Measurements from ENCODE around the gene HOXD3.
A peak's percentile ranks its signal among the peaks of the same experiment; 100 is the strongest.

HOXD3 gene

DNA sequence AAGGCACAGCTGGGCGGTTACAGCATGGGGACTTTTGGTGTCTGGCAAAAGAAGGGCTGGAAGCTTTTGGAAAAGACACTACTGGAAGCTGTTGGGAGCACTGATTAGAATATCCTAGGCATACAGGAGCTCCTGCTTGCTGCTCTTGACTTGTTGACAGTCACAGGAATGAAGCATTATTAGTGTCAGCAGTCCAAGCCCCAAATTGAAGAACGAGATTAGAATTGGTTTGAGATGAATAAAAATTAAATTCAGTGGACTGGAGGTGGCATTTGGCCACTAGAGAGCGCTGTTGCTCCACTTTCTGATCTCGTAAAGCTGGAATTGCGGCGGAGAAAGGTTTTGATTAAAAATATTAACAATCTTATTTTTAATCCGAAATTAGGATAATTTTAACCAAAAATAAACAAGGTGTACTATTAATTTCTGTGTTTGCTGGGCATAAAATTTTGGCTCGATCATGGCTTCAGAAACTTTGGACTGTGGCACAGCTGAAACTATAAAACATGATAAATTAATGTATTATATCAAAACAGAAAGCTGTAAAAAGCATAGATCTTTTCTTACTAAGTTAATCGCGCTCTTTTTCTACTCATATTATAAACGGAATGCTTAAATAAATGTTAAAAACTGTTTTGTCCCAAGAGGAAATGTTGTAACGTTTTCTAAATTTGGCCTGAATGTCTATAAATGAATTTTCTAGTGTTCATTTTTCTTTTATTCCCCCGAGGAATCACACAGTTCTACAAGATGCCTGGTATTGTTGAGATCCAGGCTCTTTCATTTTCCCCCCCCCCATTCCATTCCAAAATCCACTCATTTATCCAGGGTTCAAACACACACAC lies 30.0 kb upstream of the HOXD3 start:
- no peak overlapping the region for H3K4me3 Mint-ChIP-seq
- H3K27me3 Mint-ChIP-seq (ENCODE audit: low read depth), result peaks cover 78% of the 10 kb centered on the region
- no peak for DNase-seq (ENCODE audit: low spot score)
- H3K27ac Mint-ChIP-seq, result peak overlapping the region; percentile 55
- peaks cover 2% of the 10 kb centered on the region for H3K4me1 Mint-ChIP-seq (ENCODE audit: low read depth)
- no peaks in the 10 kb centered on the region for H3K36me3 Mint-ChIP-seq (ENCODE audit: low read depth)
- H3K9me3 Mint-ChIP-seq, result no peaks in the 10 kb centered on the region

DNA sequence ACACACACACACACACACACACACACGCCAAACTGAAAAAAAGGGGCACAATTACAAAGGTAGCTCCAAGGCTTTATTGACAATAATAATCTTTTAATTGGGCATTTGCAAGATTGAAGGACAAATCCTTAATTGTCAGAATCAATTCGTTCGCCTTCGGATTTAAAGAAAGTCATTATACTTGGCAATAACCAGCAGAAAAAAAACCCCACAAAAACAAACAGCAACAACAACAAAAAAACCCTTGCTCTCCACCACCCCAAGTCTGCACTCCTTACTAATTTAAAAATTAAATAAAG lies 29.4 kb upstream of the HOXD3 start:
- DNase-seq (ENCODE audit: low spot score), result no peak
- H3K27me3 Mint-ChIP-seq (ENCODE audit: low read depth), result peaks cover 81% of the 10 kb centered on the region
- H3K4me1 Mint-ChIP-seq (ENCODE audit: low read depth), result peaks cover 5% of the 10 kb centered on the region
- H3K9me3 Mint-ChIP-seq, result no peaks in the 10 kb centered on the region
- no peak overlapping the region for H3K4me3 Mint-ChIP-seq
- H3K36me3 Mint-ChIP-seq (ENCODE audit: low read depth), result peaks cover 1% of the 10 kb centered on the region
- H3K27ac Mint-ChIP-seq, result peak overlapping the region; percentile 53

- H3K4me1 Mint-ChIP-seq (ENCODE audit: low read depth), result peaks cover 5% of the 10 kb centered on the region
- H3K27me3 Mint-ChIP-seq (ENCODE audit: low read depth), result peaks cover 85% of the 10 kb centered on the region
- no peak overlapping the region for H3K4me3 Mint-ChIP-seq
- peak overlapping the region; percentile 79 for H3K27ac Mint-ChIP-seq
- H3K36me3 Mint-ChIP-seq (ENCODE audit: low read depth), result peaks cover 1% of the 10 kb centered on the region
- no peak for DNase-seq (ENCODE audit: low spot score)
- H3K9me3 Mint-ChIP-seq, result no peaks in the 10 kb centered on the region
These were observed 28.7 kb upstream of the HOXD3 start for GRCh38 chr2:176128172-176128981.

DNA sequence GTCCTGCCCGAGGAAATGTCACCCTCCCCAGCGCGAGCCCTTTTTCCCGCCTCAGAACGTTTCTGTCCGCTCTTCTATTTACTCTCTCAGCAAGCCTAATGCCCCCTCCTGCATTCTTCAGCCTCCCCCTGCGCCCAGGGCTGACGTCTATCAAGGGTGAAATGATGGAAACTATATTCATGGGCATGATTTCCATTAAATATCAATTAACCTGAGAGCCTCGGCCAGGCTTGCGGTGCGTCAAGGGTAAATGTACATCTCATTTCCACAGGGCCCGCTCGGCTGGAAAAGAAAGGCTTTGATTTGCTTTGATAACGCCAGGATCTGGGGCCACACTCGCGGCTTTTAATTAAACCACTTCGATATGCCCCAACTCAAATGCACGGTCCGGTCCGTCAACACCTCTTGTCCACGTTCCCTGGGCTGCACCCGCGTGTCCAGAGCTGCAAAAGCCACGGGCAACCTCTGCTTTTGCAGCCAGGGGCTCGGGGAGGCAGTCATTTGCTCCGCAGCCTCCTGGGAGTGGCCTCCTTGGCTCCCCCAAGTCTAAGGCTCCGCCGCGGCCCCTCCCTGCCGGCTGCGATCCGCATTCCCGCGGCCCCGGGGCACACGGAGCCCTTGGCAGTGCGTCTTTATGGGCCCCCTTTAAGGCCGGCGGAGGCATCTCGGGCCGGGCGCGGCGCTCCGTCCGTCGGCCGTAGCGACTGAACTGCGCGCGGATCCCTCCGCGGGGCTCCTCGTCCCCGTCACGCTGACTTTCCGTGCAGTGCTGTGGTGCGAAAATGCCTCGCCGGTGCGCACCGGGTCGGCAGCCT lies 27.9 kb upstream of the HOXD3 start, which contains the start of gene HOXD8:
Gene HOXD8 (plus strand): TSS at position 724 of the 815 bp plus-strand sequence. CDS start 662 bp downstream, outside the sequence.
- Mint-ChIP-seq H3K9me3 (no peaks in the 10 kb centered on the region), H3K27me3 (ENCODE audit: low read depth) (peaks cover 85% of the 10 kb centered on the region), H3K4me3 (peak within 1 kb of the TSS; percentile 49), H3K4me1 (ENCODE audit: low read depth) (peaks cover 5% of the 10 kb centered on the region), H3K27ac (peak within 1 kb of the TSS; percentile 52), H3K36me3 (ENCODE audit: low read depth) (peaks cover 1% of the 10 kb centered on the region)
- DNase-seq (ENCODE audit: low spot score), result no peak

DNA sequence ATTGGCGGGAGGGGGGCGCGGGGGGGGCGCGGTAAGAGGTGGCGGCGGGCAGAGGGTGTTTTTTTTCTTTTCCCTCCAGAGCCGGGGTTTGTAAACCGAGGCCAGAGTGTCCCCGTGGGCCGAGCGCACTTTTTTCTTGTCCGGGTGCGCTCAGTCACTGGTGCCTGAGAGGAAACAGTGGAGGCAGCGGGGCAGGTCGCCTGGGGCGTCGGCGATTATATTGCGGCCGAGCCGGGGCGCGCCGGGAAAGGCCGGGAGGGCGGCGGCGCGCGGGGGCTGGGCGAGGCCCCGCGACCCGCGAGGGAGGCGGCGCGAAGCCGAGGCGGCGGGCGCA lies 27.3 kb upstream of the HOXD3 start:
- Mint-ChIP-seq H3K27ac (no peak overlapping the region), H3K36me3 (ENCODE audit: low read depth) (peaks cover 1% of the 10 kb centered on the region), H3K4me1 (ENCODE audit: low read depth) (peaks cover 5% of the 10 kb centered on the region), H3K9me3 (no peaks in the 10 kb centered on the region), H3K4me3 (no peak overlapping the region), H3K27me3 (ENCODE audit: low read depth) (peaks cover 85% of the 10 kb centered on the region)
- no peak for DNase-seq (ENCODE audit: low spot score)

DNA sequence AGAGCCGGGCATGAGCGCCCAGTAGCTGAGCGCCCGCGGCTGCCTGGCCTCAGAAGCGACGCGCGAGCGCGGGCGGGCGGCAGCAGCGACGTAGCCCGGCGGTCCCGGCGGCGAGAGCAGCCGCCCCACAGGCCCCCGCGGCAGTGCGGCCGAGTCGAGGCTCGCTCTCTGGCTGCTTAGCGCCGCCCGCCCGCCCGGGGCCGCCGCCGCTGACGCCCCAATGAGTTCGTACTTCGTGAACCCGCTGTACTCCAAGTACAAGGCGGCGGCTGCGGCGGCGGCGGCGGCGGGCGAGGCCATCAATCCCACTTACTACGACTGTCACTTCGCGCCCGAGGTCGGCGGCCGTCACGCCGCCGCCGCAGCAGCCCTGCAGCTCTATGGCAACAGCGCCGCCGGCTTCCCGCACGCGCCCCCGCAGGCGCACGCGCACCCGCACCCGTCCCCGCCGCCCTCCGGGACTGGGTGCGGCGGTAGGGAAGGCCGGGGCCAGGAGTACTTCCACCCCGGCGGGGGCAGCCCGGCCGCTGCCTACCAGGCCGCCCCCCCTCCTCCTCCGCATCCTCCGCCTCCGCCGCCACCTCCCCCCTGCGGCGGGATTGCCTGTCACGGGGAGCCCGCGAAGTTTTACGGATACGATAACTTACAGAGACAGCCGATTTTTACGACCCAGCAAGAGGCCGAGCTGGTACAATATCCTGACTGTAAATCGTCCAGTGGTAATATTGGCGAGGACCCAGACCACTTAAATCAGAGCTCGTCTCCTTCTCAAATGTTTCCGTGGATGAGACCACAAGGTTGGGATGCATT lies 26.8 kb upstream of the HOXD3 start:
- H3K27ac Mint-ChIP-seq, result peak overlapping the region; percentile 80
- peaks cover 1% of the 10 kb centered on the region for H3K36me3 Mint-ChIP-seq (ENCODE audit: low read depth)
- peak overlapping the region; percentile 43 for H3K4me3 Mint-ChIP-seq
- H3K27me3 Mint-ChIP-seq (ENCODE audit: low read depth), result peaks cover 85% of the 10 kb centered on the region
- peaks cover 5% of the 10 kb centered on the region for H3K4me1 Mint-ChIP-seq (ENCODE audit: low read depth)
- DNase-seq (ENCODE audit: low spot score), result no peak
- H3K9me3 Mint-ChIP-seq, result no peaks in the 10 kb centered on the region

DNA sequence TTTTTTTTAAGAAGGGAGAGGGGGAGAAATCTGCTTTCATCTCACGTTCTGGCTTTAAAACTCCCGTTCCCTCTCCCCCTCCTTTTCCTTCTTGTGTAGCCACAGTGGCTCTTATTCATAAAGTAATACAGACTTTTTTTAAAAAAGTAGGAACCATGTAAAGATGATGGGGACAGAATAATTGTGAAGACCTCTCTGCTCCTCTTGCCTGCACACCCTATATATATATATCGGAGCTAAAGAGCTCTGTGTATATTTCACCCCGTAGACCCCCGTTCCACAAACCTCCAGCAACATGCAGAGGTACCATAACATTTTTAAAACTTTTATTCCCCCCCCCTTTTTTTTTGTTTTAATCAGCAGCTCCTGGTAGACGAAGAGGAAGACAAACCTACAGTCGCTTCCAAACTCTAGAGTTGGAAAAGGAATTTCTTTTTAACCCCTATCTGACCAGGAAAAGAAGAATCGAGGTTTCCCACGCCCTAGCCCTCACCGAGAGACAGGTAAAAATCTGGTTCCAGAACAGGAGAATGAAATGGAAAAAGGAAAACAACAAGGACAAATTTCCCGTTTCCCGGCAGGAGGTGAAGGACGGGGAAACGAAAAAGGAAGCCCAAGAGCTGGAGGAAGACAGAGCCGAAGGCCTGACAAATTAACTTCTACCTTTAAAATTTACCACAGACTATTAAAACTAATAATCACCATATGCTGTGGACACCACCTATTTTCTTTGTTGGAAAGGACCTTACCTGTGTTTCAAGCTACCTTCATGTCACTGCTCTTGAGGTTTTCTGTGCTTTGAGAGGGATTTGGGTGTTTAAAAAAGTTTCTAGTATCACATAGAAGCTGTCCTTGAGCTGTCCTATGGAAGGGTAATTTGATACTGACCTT lies 25.9 kb upstream of the HOXD3 start:
- H3K27ac Mint-ChIP-seq, result peak overlapping the region; percentile 80
- H3K36me3 Mint-ChIP-seq (ENCODE audit: low read depth), result peaks cover 1% of the 10 kb centered on the region
- H3K9me3 Mint-ChIP-seq, result no peaks in the 10 kb centered on the region
- H3K27me3 Mint-ChIP-seq (ENCODE audit: low read depth), result peaks cover 85% of the 10 kb centered on the region
- no peak for DNase-seq (ENCODE audit: low spot score)
- H3K4me3 Mint-ChIP-seq, result peak overlapping the region; percentile 48
- H3K4me1 Mint-ChIP-seq (ENCODE audit: low read depth), result peaks cover 9% of the 10 kb centered on the region

- peaks cover 84% of the 10 kb centered on the region for H3K27me3 Mint-ChIP-seq (ENCODE audit: low read depth)
- no peak overlapping the region for H3K27ac Mint-ChIP-seq
- peaks cover 1% of the 10 kb centered on the region for H3K36me3 Mint-ChIP-seq (ENCODE audit: low read depth)
- no peak for DNase-seq (ENCODE audit: low spot score)
- peaks cover 9% of the 10 kb centered on the region for H3K4me1 Mint-ChIP-seq (ENCODE audit: low read depth)
- H3K4me3 Mint-ChIP-seq, result no peak overlapping the region
- no peaks in the 10 kb centered on the region for H3K9me3 Mint-ChIP-seq
These were observed 25.3 kb upstream of the HOXD3 start for GRCh38 chr2:176131848-176132158.

DNA sequence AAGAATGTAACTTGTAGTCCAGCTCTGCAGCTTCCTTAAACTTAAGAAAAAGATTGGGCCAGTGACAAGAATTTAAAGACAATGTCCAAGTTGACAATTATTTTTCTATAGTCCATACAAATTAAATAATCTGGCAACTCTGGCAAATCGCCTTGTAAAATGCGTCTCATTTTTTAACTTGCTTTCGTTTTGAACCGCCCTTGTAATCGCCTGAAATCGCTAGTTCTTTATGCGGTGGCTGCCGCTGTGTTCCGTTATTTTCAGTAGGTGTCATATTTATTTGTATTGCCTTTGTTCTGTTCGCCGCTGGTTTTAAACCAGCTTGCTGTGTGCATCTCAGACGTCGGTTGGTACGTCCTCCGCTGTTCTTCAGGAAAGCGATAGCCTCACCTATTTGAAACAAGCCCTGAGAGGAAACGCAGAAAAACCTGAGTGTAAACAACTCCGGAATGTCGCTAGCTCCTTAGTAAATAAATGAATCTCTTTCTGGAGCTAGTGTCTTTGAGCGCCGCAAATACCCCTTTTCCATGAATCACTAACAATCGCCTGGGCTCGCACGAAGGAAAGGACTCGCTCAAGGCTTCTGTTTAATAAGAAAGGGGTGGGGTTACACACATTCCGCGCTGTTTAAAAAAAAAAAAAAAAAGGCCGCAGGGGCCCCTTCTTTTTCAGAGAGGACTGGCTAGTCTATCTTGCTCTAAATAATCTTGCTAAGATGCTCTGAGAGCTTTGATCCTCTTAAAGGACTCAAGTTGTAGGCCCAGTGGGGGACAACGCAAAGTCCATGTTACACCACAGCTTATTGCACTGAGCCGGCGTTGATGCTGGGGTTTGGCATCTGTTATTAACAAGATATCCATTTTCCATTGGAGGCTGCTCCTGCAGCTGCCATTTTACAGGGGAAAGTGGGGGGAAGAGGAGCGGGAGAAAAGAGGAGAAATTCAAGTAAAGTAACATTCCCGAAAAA lies 24.6 kb upstream of the HOXD3 start:
- peaks cover 11% of the 10 kb centered on the region for H3K4me1 Mint-ChIP-seq (ENCODE audit: low read depth)
- no peak for DNase-seq (ENCODE audit: low spot score)
- peaks cover 85% of the 10 kb centered on the region for H3K27me3 Mint-ChIP-seq (ENCODE audit: low read depth)
- peak overlapping the region; percentile 66 for H3K4me3 Mint-ChIP-seq
- H3K9me3 Mint-ChIP-seq, result no peaks in the 10 kb centered on the region
- peaks cover 1% of the 10 kb centered on the region for H3K36me3 Mint-ChIP-seq (ENCODE audit: low read depth)
- H3K27ac Mint-ChIP-seq, result peak overlapping the region; percentile 27

DNA sequence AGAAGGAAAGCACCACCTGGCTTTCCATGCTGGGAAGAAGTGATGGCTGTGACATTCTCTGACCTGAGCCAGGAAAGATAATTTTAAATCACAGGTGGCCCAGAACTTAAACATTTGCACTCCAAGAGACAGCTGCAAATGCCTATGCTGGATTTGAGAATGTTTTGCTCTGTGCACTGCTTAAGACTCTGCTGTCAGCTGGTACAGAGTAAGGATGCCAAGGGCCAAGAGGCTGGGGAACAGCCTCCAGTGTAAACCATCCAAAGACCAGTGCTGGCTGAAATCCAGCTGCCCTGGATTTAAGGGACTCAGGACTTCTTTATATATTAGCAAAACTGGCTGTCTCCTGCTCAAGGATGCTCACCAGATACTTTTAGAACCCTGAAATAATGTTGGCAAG lies 23.7 kb upstream of the HOXD3 start:
- DNase-seq (ENCODE audit: low spot score), result no peak
- Mint-ChIP-seq H3K4me1 (ENCODE audit: low read depth) (peaks cover 12% of the 10 kb centered on the region), H3K4me3 (no peak overlapping the region), H3K27ac (no peak overlapping the region), H3K9me3 (no peaks in the 10 kb centered on the region), H3K27me3 (ENCODE audit: low read depth) (peaks cover 85% of the 10 kb centered on the region), H3K36me3 (ENCODE audit: low read depth) (peaks cover 1% of the 10 kb centered on the region)

- Mint-ChIP-seq H3K36me3 (ENCODE audit: low read depth) (peaks cover 1% of the 10 kb centered on the region), H3K4me3 (no peak overlapping the region), H3K9me3 (no peaks in the 10 kb centered on the region), H3K27me3 (ENCODE audit: low read depth) (peaks cover 85% of the 10 kb centered on the region), H3K4me1 (ENCODE audit: low read depth) (peaks cover 18% of the 10 kb centered on the region), H3K27ac (no peak overlapping the region)
- no peak for DNase-seq (ENCODE audit: low spot score)
These were observed 23.1 kb upstream of the HOXD3 start for GRCh38 chr2:176134035-176134434.

- no peak overlapping the region for H3K27ac Mint-ChIP-seq
- peaks cover 1% of the 10 kb centered on the region for H3K36me3 Mint-ChIP-seq (ENCODE audit: low read depth)
- no peak overlapping the region for H3K4me3 Mint-ChIP-seq
- H3K4me1 Mint-ChIP-seq (ENCODE audit: low read depth), result peaks cover 25% of the 10 kb centered on the region
- no peak for DNase-seq (ENCODE audit: low spot score)
- peaks cover 91% of the 10 kb centered on the region for H3K27me3 Mint-ChIP-seq (ENCODE audit: low read depth)
- no peaks in the 10 kb centered on the region for H3K9me3 Mint-ChIP-seq
These were observed 22.1 kb upstream of the HOXD3 start for GRCh38 chr2:176135035-176135440.

Data from T-helper 2 cell treated with Interferon-gamma antibody and Interleukin-4, amounts not matched to agents 5 μg/mL and 100 μg/mL, for 36 hours (primary cell).